T-cell (primary cell): ENCODE data around the gene GRM1. TPM values are rescaled to one million over a fixed set of nuclear protein-coding genes. Genes with fewer than 3 reads are reported as not detected.

Experiments
- ATAC-seq, 4 experiments: fragments of 200-7000 bp in 3 of 4; fragments of 150-1000 bp in 1 of 4; cut with Tn5 transposase; replicated peaks in 1 of 4; 1 replicate in 3 of 4; 2 replicates in 1 of 4; pipeline ENCODE4 v1.10.0; 2021; ENCODE audit warnings: moderate library complexity in 3 of 4, mild to moderate bottlenecking in 2 of 4, moderate number of reproducible peaks in 1 of 4
- CTCF ChIA-PET, 2 donors: fragments of 300-600 bp; sonication (Branson Sonifier 250); formaldehyde crosslinking; loops; one replicate each; lab custom pipeline; 2022; ENCODE audit warnings: antibody characterized with exemption in 2 of 2; lab: Charles Lee
- POLR2A ChIA-PET, 2 donors: fragments of 300-600 bp; sonication (Branson Sonifier 250); formaldehyde crosslinking; loops; one replicate each; lab custom pipeline; 2022; ENCODE audit warnings: antibody characterized with exemption in 2 of 2; lab: Charles Lee
- DNase-seq, 35 experiments: peaks; one replicate each; pipeline versions ENCODE4 v3.0.0 to v3.0.0-alpha.2; 2013 to 2023
- H3K27ac ChIP-seq: one replicate; pipeline ENCODE4 v1.5.1; 2013; ENCODE audit warnings: low read length
- H3K27me3 ChIP-seq, 2 experiments: replicated peaks in 1 of 2; 1 replicate in 1 of 2; 2 replicates in 1 of 2; pipeline versions ENCODE4 v1.6.1 to v1.7.0; 2013; ENCODE audit warnings: low read length in 1 of 2, mixed read lengths in 1 of 2; ENCODE audit not compliant: control insufficient read depth in 2 of 2, insufficient read depth in 2 of 2; ENCODE audit errors: extremely low read depth in 1 of 2
- H3K36me3 ChIP-seq, 2 donors: 1 replicate in 1 of 2; 2 replicates in 1 of 2; pipeline versions ENCODE4 v1.6.1 to v1.7.0; 2013; ENCODE audit warnings: low read length in 1 of 2; ENCODE audit not compliant: control insufficient read depth in 2 of 2, insufficient read depth in 1 of 2; ENCODE audit errors: extremely low read depth in 1 of 2
- H3K4me1 ChIP-seq, 2 experiments: 1 replicate in 1 of 2; 2 replicates in 1 of 2; pipeline versions ENCODE4 v1.6.1 to v1.7.0; 2013; ENCODE audit warnings: low read length in 2 of 2, mixed read lengths in 1 of 2; ENCODE audit not compliant: insufficient read depth in 2 of 2, control insufficient read depth in 1 of 2; ENCODE audit errors: extremely low read depth in 1 of 2
- H3K4me3 ChIP-seq, 2 donors: 1 replicate in 1 of 2; 2 replicates in 1 of 2; pipeline versions ENCODE4 v1.5.1 to v1.7.0; 2013; ENCODE audit warnings: mild to moderate bottlenecking in 2 of 2, low read length in 1 of 2, moderate library complexity in 1 of 2; ENCODE audit not compliant: control insufficient read depth in 1 of 2; ENCODE audit errors: extremely low read depth in 1 of 2
- H3K9me3 ChIP-seq: 2 replicates; pipeline ENCODE4 v1.7.0; 2013
- H3K27ac Mint-ChIP-seq, 2 donors: one replicate each; pipeline ENCODE4 v1.8.0; 2020 to 2021; ENCODE audit warnings: mild to moderate bottlenecking in 2 of 2, mixed read lengths in 2 of 2
- H3K27me3 Mint-ChIP-seq, 2 donors: one replicate each; pipeline ENCODE4 v1.8.0; 2021 to 2022; ENCODE audit warnings: mixed read lengths in 2 of 2
- H3K36me3 Mint-ChIP-seq: one replicate; pipeline ENCODE4 v1.8.0; 2021; ENCODE audit warnings: mixed read lengths
- H3K4me1 Mint-ChIP-seq, 3 donors: one replicate each; pipeline ENCODE4 v1.8.0; 2020 to 2022; ENCODE audit warnings: mixed read lengths in 3 of 3, mild to moderate bottlenecking in 1 of 3
- H3K4me3 Mint-ChIP-seq, 3 donors: one replicate each; pipeline ENCODE4 v1.8.0; 2020 to 2022; ENCODE audit warnings: mild to moderate bottlenecking in 3 of 3, mixed read lengths in 3 of 3, moderate library complexity in 3 of 3
- H3K9me3 Mint-ChIP-seq, 3 donors: one replicate each; pipeline ENCODE4 v1.8.0; 2020 to 2022; ENCODE audit warnings: mixed read lengths in 3 of 3
- WGBS: methylation state at CpG from one replicate; pipeline ENCODE4 v1.1.5; 2013; ENCODE audit warnings: missing lambda C conversion rate; ENCODE audit not compliant: insufficient coverage; 5-methylcytosine and 5-hydroxymethylcytosine counted together
- total RNA-seq, 35 experiments: library from RNA in 6 of 35; stranded (reverse) in 6 of 35; fragments of 120-200 nt in 1 of 35; gene quantifications; one replicate each; pipeline versions ENCODE4 v1.2.1 to v1.2.4 and lab custom pipeline; 2013 to 2026

The GRM1 gene
- total RNA-seq, 5 donors from 2014 or later (not counting 1 experiment from before 2014, with no cell fraction given) = not detected

DNA sequence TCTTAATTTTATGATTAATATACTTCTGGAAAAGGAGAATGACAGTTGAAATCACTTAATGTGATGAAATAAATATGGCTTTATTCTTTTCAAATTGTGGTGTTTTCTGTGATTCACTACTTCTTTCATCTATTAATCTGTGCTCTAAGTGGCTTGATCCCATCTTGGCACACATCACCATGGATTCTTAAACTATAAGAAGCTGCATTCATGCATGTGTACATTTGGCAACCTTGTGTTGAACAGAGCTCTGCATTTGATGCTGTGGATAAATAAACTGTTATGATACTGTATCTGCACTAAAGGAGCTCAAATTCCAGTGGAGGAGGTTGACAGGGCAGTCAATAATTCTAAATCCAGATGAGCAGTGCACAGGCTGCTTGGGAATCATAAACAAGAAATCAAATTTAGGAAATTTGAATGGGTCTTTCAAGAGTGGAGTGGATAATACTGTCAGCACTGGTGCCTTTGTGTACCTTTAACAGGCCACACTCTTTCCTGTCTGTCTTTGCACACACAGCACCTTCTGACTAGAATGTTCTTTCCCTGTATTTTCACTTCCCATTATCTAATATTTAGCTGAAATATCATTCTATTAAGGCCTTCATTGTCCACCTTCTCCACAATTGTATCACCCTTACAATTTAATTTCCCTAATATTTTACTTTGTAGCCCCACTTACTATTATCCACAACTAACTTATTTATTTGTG lies 252.9 kb downstream of the GRM1 start:
- Histone ChIP-seq H3K4me3 (no peak overlapping the region), H3K36me3 (no peaks in the 10 kb centered on the region), H3K4me1 (no peaks in the 10 kb centered on the region), H3K27me3 (no peaks in the 10 kb centered on the region), H3K9me3 (no peaks in the 10 kb centered on the region), H3K27ac (no peak overlapping the region)
- Mint-ChIP-seq H3K27me3 (no peaks in the 10 kb centered on the region), H3K4me1 (no peaks in the 10 kb centered on the region), H3K27ac (no peak overlapping the region), H3K4me3 (no peak overlapping the region), H3K9me3 (no peaks in the 10 kb centered on the region), H3K36me3 (no peaks in the 10 kb centered on the region)
- ChIA-PET CTCF (no interaction called here), POLR2A (no interaction called here)
- DNase-seq (no peak), ATAC-seq (no peak)

DNA sequence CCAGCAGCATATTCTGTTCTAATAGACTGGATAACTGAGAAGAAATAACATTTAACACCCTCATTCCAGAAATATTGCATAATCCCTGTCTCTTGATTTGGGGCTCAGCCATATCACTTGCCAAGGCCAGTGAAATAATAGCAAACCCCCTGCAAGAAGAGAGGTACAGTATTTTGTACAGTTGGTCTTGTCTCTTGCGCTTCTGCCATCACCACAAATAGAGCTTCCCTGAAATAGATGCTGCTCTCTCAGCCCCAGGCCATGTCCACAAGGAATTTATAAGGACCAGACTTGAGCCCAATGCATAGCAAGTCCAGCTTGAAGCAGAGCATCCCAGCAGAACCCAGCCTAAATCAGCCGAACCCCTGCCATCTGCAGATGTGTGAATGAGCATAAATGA lies 254.0 kb downstream of the GRM1 start:
- DNase-seq = no peak
- no peaks in the 10 kb centered on the region for H3K27me3 Mint-ChIP-seq
- no peak overlapping the region for H3K4me3 Mint-ChIP-seq
- H3K27ac Mint-ChIP-seq = no peak overlapping the region
- ChIA-PET CTCF (no interaction called here), POLR2A (no interaction called here)
- no peaks in the 10 kb centered on the region for H3K27me3 ChIP-seq
- H3K9me3 Mint-ChIP-seq = peaks cover 0 to 5% (median 0%) of the 10 kb centered on the region in 3 donors
- no peak overlapping the region for H3K4me3 ChIP-seq
- H3K27ac ChIP-seq = no peak overlapping the region
- WGBS = no CpG with 5 or more reads among the region's 2 CpGs
- H3K4me1 Mint-ChIP-seq = no peaks in the 10 kb centered on the region
- H3K9me3 ChIP-seq = no peaks in the 10 kb centered on the region
- no peak for ATAC-seq
- no peaks in the 10 kb centered on the region for H3K36me3 ChIP-seq
- no peaks in the 10 kb centered on the region for H3K36me3 Mint-ChIP-seq
- H3K4me1 ChIP-seq = no peaks in the 10 kb centered on the region

DNA sequence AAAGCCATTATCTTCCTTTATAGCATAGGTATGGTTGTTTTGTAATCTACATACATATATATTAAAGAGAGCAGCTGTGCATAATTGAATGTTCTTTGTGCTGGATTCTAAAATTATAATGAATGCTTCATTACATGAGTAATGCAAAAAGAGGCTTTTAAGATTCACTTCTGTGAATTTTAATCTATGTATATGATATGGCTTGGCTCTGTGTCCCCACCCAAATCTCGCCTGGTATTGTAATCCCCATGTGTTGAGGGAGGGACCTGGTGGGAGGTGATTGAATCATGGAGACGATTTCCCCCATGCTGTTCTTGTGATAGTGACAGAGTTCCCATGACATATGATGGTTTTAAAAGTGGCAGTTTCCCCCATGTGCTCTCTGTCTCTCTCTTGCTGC lies 255.4 kb downstream of the GRM1 start:
- POLR2A ChIA-PET = no interaction called here
- no peaks in the 10 kb centered on the region for H3K27me3 Mint-ChIP-seq
- H3K4me1 Mint-ChIP-seq = no peaks in the 10 kb centered on the region
- DNase-seq (no peak), ATAC-seq (no peak)
- WGBS = 76% methylated on average over 2 of the region's 2 CpGs
- Histone ChIP-seq H3K9me3 (no peaks in the 10 kb centered on the region), H3K4me3 (no peak overlapping the region), H3K4me1 (no peaks in the 10 kb centered on the region), H3K36me3 (no peaks in the 10 kb centered on the region), H3K27me3 (no peaks in the 10 kb centered on the region), H3K27ac (no peak overlapping the region)
- H3K9me3 Mint-ChIP-seq = peaks cover 0 to 8% (median 0%) of the 10 kb centered on the region in 3 donors
- H3K36me3 Mint-ChIP-seq = no peaks in the 10 kb centered on the region
- no peak overlapping the region for H3K4me3 Mint-ChIP-seq
- CTCF ChIA-PET = no interaction called here
- no peak overlapping the region for H3K27ac Mint-ChIP-seq

DNA sequence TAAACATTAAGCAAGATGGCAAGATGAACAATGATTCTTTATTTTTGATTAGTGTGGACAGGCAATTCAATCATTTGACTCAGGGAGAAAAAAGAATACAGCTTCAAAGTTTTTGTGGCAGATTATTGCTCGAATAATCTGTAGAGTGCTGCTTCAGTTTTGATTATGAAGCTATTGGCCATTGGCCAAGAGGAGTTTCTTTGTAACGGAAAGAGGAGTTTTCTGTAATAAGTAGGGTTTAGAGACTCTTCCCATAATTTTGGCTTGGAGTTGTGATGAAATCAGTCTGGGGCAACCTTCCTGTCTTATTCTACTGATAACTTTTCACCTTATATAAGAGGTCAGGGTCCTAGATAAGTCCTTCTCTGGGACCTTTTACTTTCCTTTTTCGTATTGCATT lies 258.1 kb downstream of the GRM1 start:
- Mint-ChIP-seq H3K9me3 (peaks cover 0 to 13% (median 0%) of the 10 kb centered on the region in 3 donors), H3K4me1 (no peaks in the 10 kb centered on the region), H3K4me3 (no peak overlapping the region), H3K27me3 (no peaks in the 10 kb centered on the region), H3K27ac (no peak overlapping the region), H3K36me3 (no peaks in the 10 kb centered on the region)
- WGBS = 73% methylated on average over 2 of the region's 3 CpGs
- Histone ChIP-seq H3K4me3 (no peak overlapping the region), H3K27ac (no peak overlapping the region), H3K36me3 (no peaks in the 10 kb centered on the region), H3K27me3 (no peaks in the 10 kb centered on the region), H3K9me3 (no peaks in the 10 kb centered on the region), H3K4me1 (no peaks in the 10 kb centered on the region)
- no peak for ATAC-seq
- CTCF ChIA-PET = no interaction called here
- DNase-seq = no peak
- POLR2A ChIA-PET = no interaction called here

DNA sequence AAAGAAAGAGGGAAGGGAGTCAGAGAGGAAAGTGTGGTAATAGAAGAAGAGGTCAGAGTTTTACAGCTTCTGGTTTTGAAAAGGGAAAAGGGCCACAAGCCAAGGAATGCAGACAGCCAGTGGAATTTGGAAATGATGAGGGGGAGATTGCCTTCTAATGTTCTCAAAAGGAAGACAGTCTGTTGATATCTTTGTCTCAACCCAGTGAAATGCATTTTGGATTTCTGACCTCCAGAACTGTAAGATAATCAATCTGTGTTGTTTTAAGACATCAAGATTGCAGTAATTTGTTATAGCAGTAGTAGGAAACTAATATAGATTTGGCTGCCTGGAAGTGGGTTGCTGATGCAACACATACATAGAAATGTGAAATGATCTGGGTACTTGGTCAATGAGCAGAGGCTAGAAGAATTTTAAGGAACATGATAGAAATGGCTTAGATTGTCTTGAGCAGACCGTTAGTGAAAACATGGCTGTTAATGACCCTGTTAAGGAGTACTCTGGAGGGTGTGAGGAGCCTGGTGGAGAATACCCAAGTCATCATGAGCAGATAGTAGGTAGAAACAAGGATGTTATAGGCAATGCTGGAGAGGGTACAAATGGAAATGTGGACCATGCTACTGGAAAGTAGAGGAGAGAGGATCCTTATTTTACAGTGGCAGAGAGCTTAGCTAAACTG lies 259.0 kb downstream of the GRM1 start:
- Histone ChIP-seq H3K27ac (no peak overlapping the region), H3K36me3 (no peaks in the 10 kb centered on the region), H3K4me3 (no peak overlapping the region), H3K9me3 (no peaks in the 10 kb centered on the region), H3K4me1 (no peaks in the 10 kb centered on the region), H3K27me3 (no peaks in the 10 kb centered on the region)
- ChIA-PET CTCF (no interaction called here), POLR2A (interaction anchor here in 1 of 2 donors (0.5 kb wide), 1 partner anchor 656 kb away, joined by 5 read pairs; no protein-coding TSS in a partner anchor)
- H3K9me3 Mint-ChIP-seq = peaks cover 0 to 13% (median 0%) of the 10 kb centered on the region in 3 donors
- DNase-seq (no peak), ATAC-seq (no peak)
- H3K36me3 Mint-ChIP-seq = no peaks in the 10 kb centered on the region
- WGBS = 55% methylated on average over 1 of the region's 1 CpG
- no peaks in the 10 kb centered on the region for H3K4me1 Mint-ChIP-seq
- H3K27ac Mint-ChIP-seq = no peak overlapping the region
- no peaks in the 10 kb centered on the region for H3K27me3 Mint-ChIP-seq
- no peak overlapping the region for H3K4me3 Mint-ChIP-seq

DNA sequence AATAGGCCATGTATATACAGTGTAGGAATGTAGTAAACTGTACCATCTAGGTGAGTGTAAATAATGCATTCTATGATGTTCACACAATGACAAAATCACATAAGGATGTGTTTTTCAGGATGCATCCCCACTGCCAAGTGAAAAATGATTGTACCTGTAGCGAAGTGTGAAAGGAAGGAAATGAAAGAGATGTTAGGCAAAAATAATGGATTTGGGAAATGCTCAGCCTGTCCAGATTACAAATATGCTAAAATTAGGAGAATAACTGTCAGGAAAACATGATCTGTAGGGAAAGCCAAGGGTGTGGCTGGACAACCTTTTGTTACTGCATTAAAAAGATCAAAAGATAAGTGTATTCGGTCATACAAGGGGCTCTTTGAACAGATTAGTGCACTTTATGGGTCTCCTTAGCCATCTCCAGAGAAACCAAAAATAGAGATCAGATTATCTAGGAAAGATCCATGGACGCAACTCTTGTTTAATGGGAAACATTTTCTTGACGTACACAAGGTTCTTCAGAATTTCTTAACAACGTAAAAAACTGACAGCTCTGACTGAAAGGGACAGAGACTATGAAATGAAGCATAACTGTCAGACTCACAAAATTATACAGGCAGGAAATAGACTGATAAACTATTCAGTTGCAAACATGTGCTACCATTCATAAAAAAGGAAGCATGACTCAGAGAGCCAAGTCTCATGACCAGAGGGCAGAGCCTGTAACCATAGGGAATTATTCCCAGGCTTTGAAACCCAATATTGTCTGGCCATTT lies 261.1 kb downstream of the GRM1 start:
- ChIA-PET CTCF (no interaction called here), POLR2A (no interaction called here)
- Histone ChIP-seq H3K9me3 (no peaks in the 10 kb centered on the region), H3K36me3 (no peaks in the 10 kb centered on the region), H3K4me1 (no peaks in the 10 kb centered on the region), H3K4me3 (no peak overlapping the region), H3K27ac (no peak overlapping the region), H3K27me3 (no peaks in the 10 kb centered on the region)
- Mint-ChIP-seq H3K27ac (no peak overlapping the region), H3K4me1 (no peaks in the 10 kb centered on the region), H3K27me3 (no peaks in the 10 kb centered on the region), H3K36me3 (no peaks in the 10 kb centered on the region), H3K4me3 (no peak overlapping the region), H3K9me3 (peaks cover 0 to 13% (median 0%) of the 10 kb centered on the region in 3 donors)
- DNase-seq (no peak), ATAC-seq (no peak)
- 86% methylated on average over 1 of the region's 5 CpGs for WGBS
